ENCODE data around the gene C6orf163. TPM values are rescaled to one million over a fixed set of nuclear protein-coding genes. Genes with fewer than 3 reads are reported as not detected.

The C6orf163 gene
- total RNA-seq, 2 donors from 2014 or later, result 4.7 to 7.4 TPM

- Histone ChIP-seq H3K27me3 (replicated peaks; ENCODE audit: insufficient read depth) (no peaks in the 10 kb centered on the region), H3K36me3 (no peaks in the 10 kb centered on the region), H3K27ac (peak overlapping the region; percentile 63 to 87), H3K4me1 (replicated peaks) (no peaks in the 10 kb centered on the region), H3K4me3 (peak overlapping the region; percentile 79 to 96), H3K9me3 (no peaks in the 10 kb centered on the region)
- no peak for DNase-seq (ENCODE audit: low spot score)
- intact Hi-C loops (cut with DNase I), result loop anchor here (5.0 kb wide), 1 partner anchor 64 kb away; the partner anchor contains the start of gene SLC35A1
- WGBS, result 31% methylated on average over 5 of the region's 5 CpGs
- TF ChIP-seq POLR2A (IDR thresholded peaks at IDR 0.05), result no peak
- no peak for TF ChIP-seq CTCF (IDR thresholded peaks at IDR 0.05)
- no peak for TF ChIP-seq POLR2AphosphoS5 (IDR thresholded peaks at IDR 0.05)
Measured at GRCh38 chr6:87408721-87409155, 64.1 kb downstream of the C6orf163 start.

Other genes starting within 250 kb of the C6orf163 start
- 1 to 10 TPM in 1 of 2 donors, not detected in 1; 2.2 TPM for gene CGA, start 249.7 kb upstream of the C6orf163 start, total RNA-seq
- gene ZNF292, start 189.2 kb upstream of the C6orf163 start, total RNA-seq, result 10 to 100 TPM; 28.0 to 49.0 TPM
- gene SMIM8, start 22.2 kb upstream of the C6orf163 start, total RNA-seq, result 10 to 100 TPM in 1 of 2 donors, 1 to 10 TPM in 1; 6.1 to 12.9 TPM
- not detected for gene GJB7, start 15.5 kb upstream of the C6orf163 start, total RNA-seq
- 10 to 100 TPM in 1 of 2 donors, 1 to 10 TPM in 1; 8.7 to 10.5 TPM for gene CFAP206, start 63.2 kb downstream of the C6orf163 start, total RNA-seq
- 10 to 100 TPM; 21.4 to 57.1 TPM for gene SLC35A1, start 128.2 kb downstream of the C6orf163 start, total RNA-seq
- 10 to 100 TPM; 27.4 to 29.5 TPM for gene RARS2, start 245.2 kb downstream of the C6orf163 start, total RNA-seq
- gene ORC3, start 245.3 kb downstream of the C6orf163 start, total RNA-seq, result 10 to 100 TPM; 18.5 to 30.9 TPM